HG03575 (cell line): ENCODE data around the gene EXOC8.
"Not testable (repeated sequence)": the region's sequence is repeated elsewhere in the genome, so short reads cannot be mapped to it uniquely, and the experiment has no call there.

Source experiments
- ATAC-seq: cut with Tn5 transposase; IDR thresholded peaks from one replicate; pipeline ENCODE4 v1.9.1; 2021; ENCODE audit not compliant: unreplicated experiment, insufficient number of reproducible peaks, low FRiP score; ENCODE audit errors: extremely low read depth

Gene EXOC8

GRCh38 chr1:231355171-231355570 is 17.5 kb upstream of the EXOC8 start:
- ATAC-seq, result no peak

GRCh38 chr1:231354330-231355020 is 16.8 kb upstream of the EXOC8 start:
- no peak for ATAC-seq

- ATAC-seq, result no peak
Observed at GRCh38 chr1:231353086-231353485, 15.4 kb upstream of the EXOC8 start.

GRCh38 chr1:231351816-231352215 is 14.2 kb upstream of the EXOC8 start:
- ATAC-seq, result no peak

- ATAC-seq, result not testable (repeated sequence)
Observed at GRCh38 chr1:231348856-231349255, 11.2 kb upstream of the EXOC8 start.

- ATAC-seq, result no peak
Observed at GRCh38 chr1:231348442-231348841, 10.8 kb upstream of the EXOC8 start.

GRCh38 chr1:231347961-231348360 is 10.3 kb upstream of the EXOC8 start:
- ATAC-seq, result no peak

- no peak for ATAC-seq
Observed at GRCh38 chr1:231340328-231341013, 2.8 kb upstream of the EXOC8 start.

GRCh38 chr1:231338270-231339128 is 847 bp upstream of the EXOC8 start, which contains the start of gene SPRTN:
SPRTN (plus strand) TSS chr1:231338293; CDS start chr1:231338384, 91 bp downstream.
- no peak for ATAC-seq

- ATAC-seq, result no peak
Observed at GRCh38 chr1:231337043-231337471, 595 bp downstream of the EXOC8 start.

GRCh38 chr1:231335663-231336602 is 1.7 kb downstream of the EXOC8 start:
- ATAC-seq, result no peak

- ATAC-seq, result no peak
Observed at GRCh38 chr1:231334952-231335351, 2.7 kb downstream of the EXOC8 start.

GRCh38 chr1:231334079-231334666 is 3.5 kb downstream of the EXOC8 start:
- ATAC-seq, result peak; percentile 27

- no peak for ATAC-seq
Observed at GRCh38 chr1:231332761-231333160, 4.9 kb downstream of the EXOC8 start.

GRCh38 chr1:231329483-231329882 is 8.2 kb downstream of the EXOC8 start:
- ATAC-seq, result no peak

- no peak for ATAC-seq
Observed at GRCh38 chr1:231327617-231328016, 10.0 kb downstream of the EXOC8 start.

GRCh38 chr1:231326248-231326647 is 11.4 kb downstream of the EXOC8 start:
- no peak for ATAC-seq

GRCh38 chr1:231324660-231325059 is 13.0 kb downstream of the EXOC8 start:
- no peak for ATAC-seq
